ENCODE data around the gene PAX8.
"Not testable (repeated sequence)": the region's sequence is repeated elsewhere in the genome, so short reads cannot be mapped to it uniquely, and the experiment has no call there.

Gene PAX8

GRCh38 chr2:113236367-113237159 lies 42.2 kb downstream of the PAX8 start:
- no peak for DNase-seq (ENCODE audit: low spot score)

- not testable (repeated sequence) for DNase-seq (ENCODE audit: low spot score)
These were observed 43.1 kb downstream of the PAX8 start for GRCh38 chr2:113235347-113236226.

- DNase-seq (ENCODE audit: low spot score): no peak
These were observed 43.9 kb downstream of the PAX8 start for GRCh38 chr2:113234721-113235346.

- DNase-seq (ENCODE audit: low spot score): no peak
These were observed 44.8 kb downstream of the PAX8 start for GRCh38 chr2:113233593-113234550.

GRCh38 chr2:113232740-113233139 lies 46.0 kb downstream of the PAX8 start:
- no peak for DNase-seq (ENCODE audit: low spot score)

- no peak for DNase-seq (ENCODE audit: low spot score)
These were observed 46.6 kb downstream of the PAX8 start for GRCh38 chr2:113232123-113232522.

- DNase-seq (ENCODE audit: low spot score): no peak
These were observed 47.7 kb downstream of the PAX8 start for GRCh38 chr2:113231064-113231463.

- DNase-seq (ENCODE audit: low spot score): no peak
These were observed 48.2 kb downstream of the PAX8 start for GRCh38 chr2:113230531-113230930.

- no peak for DNase-seq (ENCODE audit: low spot score)
These were observed 48.9 kb downstream of the PAX8 start for GRCh38 chr2:113229795-113230194.

- DNase-seq (ENCODE audit: low spot score): no peak
These were observed 49.6 kb downstream of the PAX8 start for GRCh38 chr2:113228991-113229716.

- DNase-seq (ENCODE audit: low spot score): no peak
These were observed 50.4 kb downstream of the PAX8 start for GRCh38 chr2:113228351-113228750.

GRCh38 chr2:113227698-113228097 lies 51.0 kb downstream of the PAX8 start:
- no peak for DNase-seq (ENCODE audit: low spot score)

GRCh38 chr2:113227290-113227689 lies 51.4 kb downstream of the PAX8 start:
- no peak for DNase-seq (ENCODE audit: low spot score)

- DNase-seq (ENCODE audit: low spot score): no peak
These were observed 52.3 kb downstream of the PAX8 start for GRCh38 chr2:113226462-113226861.

GRCh38 chr2:113225263-113226259 lies 53.2 kb downstream of the PAX8 start:
- peak; percentile 65 for DNase-seq (ENCODE audit: low spot score)

- no peak for DNase-seq (ENCODE audit: low spot score)
These were observed 54.0 kb downstream of the PAX8 start for GRCh38 chr2:113224647-113225236.

GRCh38 chr2:113223813-113224212 lies 54.9 kb downstream of the PAX8 start:
- no peak for DNase-seq (ENCODE audit: low spot score)

GRCh38 chr2:113221846-113222245 lies 56.9 kb downstream of the PAX8 start:
- DNase-seq (ENCODE audit: low spot score): no peak
